ENCODE data around the gene CHST15. TPM values are rescaled to one million over a fixed set of nuclear protein-coding genes. Genes with fewer than 3 reads are reported as not detected.

The CHST15 gene
- total RNA-seq, 1 donor from 2014 or later = 148 TPM

- Mint-ChIP-seq H3K27me3 (ENCODE audit: unreplicated experiment) (peaks cover 24% of the 10 kb centered on the region), H3K36me3 (ENCODE audit: low read depth, unreplicated experiment) (peaks cover 77% of the 10 kb centered on the region), H3K9me3 (ENCODE audit: unreplicated experiment) (no peaks in the 10 kb centered on the region), H3K4me3 (ENCODE audit: unreplicated experiment) (no peak overlapping the region), H3K4me1 (ENCODE audit: unreplicated experiment) (peaks cover 18% of the 10 kb centered on the region), H3K27ac (ENCODE audit: unreplicated experiment) (no peak overlapping the region)
- DNase-seq (ENCODE audit: low spot score) = no peak
- TF ChIP-seq CTCF (IDR thresholded peaks at IDR 0.05; ENCODE audit: unreplicated experiment) = no peak
Measured at GRCh38 chr10:124016804-124017375, 76.5 kb downstream of the CHST15 start.

- peaks cover 27% of the 10 kb centered on the region for H3K27me3 Mint-ChIP-seq (ENCODE audit: unreplicated experiment)
- no peak overlapping the region for H3K27ac Mint-ChIP-seq (ENCODE audit: unreplicated experiment)
- no peak for TF ChIP-seq CTCF (IDR thresholded peaks at IDR 0.05; ENCODE audit: unreplicated experiment)
- H3K36me3 Mint-ChIP-seq (ENCODE audit: low read depth, unreplicated experiment) = peaks cover 78% of the 10 kb centered on the region
- no peak for DNase-seq (ENCODE audit: low spot score)
- H3K4me1 Mint-ChIP-seq (ENCODE audit: unreplicated experiment) = peaks cover 16% of the 10 kb centered on the region
- H3K9me3 Mint-ChIP-seq (ENCODE audit: unreplicated experiment) = no peaks in the 10 kb centered on the region
- no peak overlapping the region for H3K4me3 Mint-ChIP-seq (ENCODE audit: unreplicated experiment)
Measured at GRCh38 chr10:124015991-124016390, 77.4 kb downstream of the CHST15 start.

GRCh38 chr10:124014416-124015154 lies 78.8 kb downstream of the CHST15 start:
- Mint-ChIP-seq H3K4me1 (ENCODE audit: unreplicated experiment) (peaks cover 16% of the 10 kb centered on the region), H3K36me3 (ENCODE audit: low read depth, unreplicated experiment) (peaks cover 72% of the 10 kb centered on the region), H3K27me3 (ENCODE audit: unreplicated experiment) (peaks cover 25% of the 10 kb centered on the region), H3K4me3 (ENCODE audit: unreplicated experiment) (no peak overlapping the region), H3K9me3 (ENCODE audit: unreplicated experiment) (no peaks in the 10 kb centered on the region), H3K27ac (ENCODE audit: unreplicated experiment) (no peak overlapping the region)
- no peak for DNase-seq (ENCODE audit: low spot score)
- TF ChIP-seq CTCF (IDR thresholded peaks at IDR 0.05; ENCODE audit: unreplicated experiment) = no peak

GRCh38 chr10:124013916-124014315 lies 79.5 kb downstream of the CHST15 start:
- Mint-ChIP-seq H3K4me3 (ENCODE audit: unreplicated experiment) (no peak overlapping the region), H3K27ac (ENCODE audit: unreplicated experiment) (no peak overlapping the region), H3K36me3 (ENCODE audit: low read depth, unreplicated experiment) (peaks cover 73% of the 10 kb centered on the region), H3K27me3 (ENCODE audit: unreplicated experiment) (peaks cover 22% of the 10 kb centered on the region), H3K9me3 (ENCODE audit: unreplicated experiment) (no peaks in the 10 kb centered on the region), H3K4me1 (ENCODE audit: unreplicated experiment) (peaks cover 16% of the 10 kb centered on the region)
- no peak for TF ChIP-seq CTCF (IDR thresholded peaks at IDR 0.05; ENCODE audit: unreplicated experiment)
- no peak for DNase-seq (ENCODE audit: low spot score)

- H3K27ac Mint-ChIP-seq (ENCODE audit: unreplicated experiment) = no peak overlapping the region
- no peak for TF ChIP-seq CTCF (IDR thresholded peaks at IDR 0.05; ENCODE audit: unreplicated experiment)
- H3K36me3 Mint-ChIP-seq (ENCODE audit: low read depth, unreplicated experiment) = peaks cover 73% of the 10 kb centered on the region
- no peak for DNase-seq (ENCODE audit: low spot score)
- H3K4me1 Mint-ChIP-seq (ENCODE audit: unreplicated experiment) = peaks cover 16% of the 10 kb centered on the region
- H3K27me3 Mint-ChIP-seq (ENCODE audit: unreplicated experiment) = peaks cover 15% of the 10 kb centered on the region
- no peak overlapping the region for H3K4me3 Mint-ChIP-seq (ENCODE audit: unreplicated experiment)
- H3K9me3 Mint-ChIP-seq (ENCODE audit: unreplicated experiment) = no peaks in the 10 kb centered on the region
Measured at GRCh38 chr10:124012991-124013390, 80.4 kb downstream of the CHST15 start.

Measured in endothelial cell (in vitro differentiated cells).